HCT116 (cell line): ENCODE results near the gene PLP2.

Experiments used
- EZH2 ChIP-seq: fragments of 200-600 bp; sonication (generic); IDR thresholded peaks from 2 replicates; pipeline ENCODE4 v1.6.1; 2017; ENCODE audit warnings: antibody characterized with exemption, mixed run types
- POLR2A ChIP-seq: IDR thresholded peaks from 2 replicates; pipeline ENCODE4 v1.7.0; 2011; ENCODE audit warnings: borderline replicate concordance; ENCODE audit not compliant: insufficient read depth, insufficient read length; ENCODE audit errors: extremely low read depth

- TF ChIP-seq POLR2A (no peak), EZH2 (no peak)
These were observed 34.2 kb upstream of the PLP2 start for GRCh38 chrX:49137492-49137891.
